PC-3 (cell line): ENCODE results near the gene RBM7.

Source experiments
- EZH2phosphoT487 ChIP-seq: fragments of 300-600 bp; sonication (generic); IDR thresholded peaks from 2 replicates; pipeline ENCODE4 v1.6.1; 2018; ENCODE audit warnings: mild to moderate bottlenecking, antibody characterized with exemption, low read length, borderline replicate concordance
- TF ChIP-seq, protein P1 (sequence below): fragments of 300-600 bp; sonication (generic); conservative IDR thresholded peaks from 2 replicates; pipeline ENCODE4 v1.5.1; 2017; ENCODE audit warnings: antibody characterized with exemption, low read depth, mild to moderate bottlenecking, low read length

DNA sequence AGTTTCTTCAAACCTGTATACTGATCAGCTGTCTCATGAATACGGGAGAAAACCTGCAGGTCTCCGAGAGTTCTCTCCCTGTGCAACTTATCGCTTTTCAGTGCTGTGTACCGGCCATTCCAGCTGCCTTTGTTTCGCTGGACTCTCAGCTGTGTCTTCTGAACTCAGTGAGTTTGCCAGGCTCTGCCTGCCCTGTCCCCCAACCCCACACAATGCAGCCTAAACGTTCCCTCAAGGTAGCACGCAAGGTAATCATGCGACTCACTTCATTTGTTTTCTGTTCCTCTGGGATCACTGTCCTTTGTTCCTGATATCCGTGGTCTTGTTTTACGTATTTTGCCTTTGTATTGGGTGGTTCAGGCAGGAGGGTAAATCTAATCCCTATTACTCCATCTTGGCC, 13.5 kb downstream of the RBM7 start:
- TF ChIP-seq, protein P1, sequence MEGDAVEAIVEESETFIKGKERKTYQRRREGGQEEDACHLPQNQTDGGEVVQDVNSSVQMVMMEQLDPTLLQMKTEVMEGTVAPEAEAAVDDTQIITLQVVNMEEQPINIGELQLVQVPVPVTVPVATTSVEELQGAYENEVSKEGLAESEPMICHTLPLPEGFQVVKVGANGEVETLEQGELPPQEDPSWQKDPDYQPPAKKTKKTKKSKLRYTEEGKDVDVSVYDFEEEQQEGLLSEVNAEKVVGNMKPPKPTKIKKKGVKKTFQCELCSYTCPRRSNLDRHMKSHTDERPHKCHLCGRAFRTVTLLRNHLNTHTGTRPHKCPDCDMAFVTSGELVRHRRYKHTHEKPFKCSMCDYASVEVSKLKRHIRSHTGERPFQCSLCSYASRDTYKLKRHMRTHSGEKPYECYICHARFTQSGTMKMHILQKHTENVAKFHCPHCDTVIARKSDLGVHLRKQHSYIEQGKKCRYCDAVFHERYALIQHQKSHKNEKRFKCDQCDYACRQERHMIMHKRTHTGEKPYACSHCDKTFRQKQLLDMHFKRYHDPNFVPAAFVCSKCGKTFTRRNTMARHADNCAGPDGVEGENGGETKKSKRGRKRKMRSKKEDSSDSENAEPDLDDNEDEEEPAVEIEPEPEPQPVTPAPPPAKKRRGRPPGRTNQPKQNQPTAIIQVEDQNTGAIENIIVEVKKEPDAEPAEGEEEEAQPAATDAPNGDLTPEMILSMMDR, result no peak
- TF ChIP-seq EZH2phosphoT487, result no peak
